Memory B cell (primary cell): ENCODE measurements around the gene PRRX2.
"Not testable (repeated sequence)": the region's sequence is repeated elsewhere in the genome, so short reads cannot be mapped to it uniquely, and the experiment has no call there.

Source experiments
- ATAC-seq: fragments of 150-1000 bp; cut with Tn5 transposase; 2 replicates; pipeline ENCODE4 v1.10.0; 2021; ENCODE audit warnings: low read depth, mild to moderate bottlenecking, moderate library complexity
- DNase-seq, 2 donors: peaks; one replicate each; pipeline ENCODE4 v3.0.0; 2022; ENCODE audit warnings: low spot score in 2 of 2
- H3K27ac Mint-ChIP-seq: one replicate; pipeline ENCODE4 v1.8.0; 2022; ENCODE audit warnings: mild to moderate bottlenecking, moderate library complexity, mixed read lengths
- H3K27me3 Mint-ChIP-seq: one replicate; pipeline ENCODE4 v1.8.0; 2022; ENCODE audit warnings: mixed read lengths
- H3K36me3 Mint-ChIP-seq: one replicate; pipeline ENCODE4 v1.8.0; 2022; ENCODE audit warnings: mild to moderate bottlenecking, mixed read lengths
- H3K4me1 Mint-ChIP-seq: one replicate; pipeline ENCODE4 v1.8.0; 2022; ENCODE audit warnings: mixed read lengths
- H3K4me3 Mint-ChIP-seq: one replicate; pipeline ENCODE4 v1.8.0; 2022; ENCODE audit warnings: mild to moderate bottlenecking, moderate library complexity, mixed read lengths
- H3K9me3 Mint-ChIP-seq: one replicate; pipeline ENCODE4 v1.8.0; 2022; ENCODE audit warnings: mixed read lengths

The PRRX2 gene

DNA sequence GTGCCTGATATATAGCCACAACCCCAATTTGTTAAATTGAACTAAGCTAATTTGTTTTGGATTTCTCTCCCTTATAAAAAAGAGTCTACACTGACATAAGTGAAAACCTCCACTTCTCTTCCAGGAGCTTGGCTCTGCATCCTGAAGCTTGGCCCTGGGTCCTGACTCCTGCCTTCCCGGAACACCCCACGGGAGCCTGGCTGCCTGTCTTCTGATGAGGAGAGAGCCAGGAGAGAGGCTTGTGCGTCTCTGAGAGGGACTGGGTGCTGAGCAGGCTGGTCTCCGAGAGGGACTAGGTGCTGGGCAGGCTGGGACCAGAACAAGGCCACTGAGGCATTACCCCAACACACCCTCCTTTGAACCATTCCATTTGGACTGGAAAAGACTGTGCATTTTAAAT is 93.9 kb downstream of the PRRX2 start:
- H3K4me3 Mint-ChIP-seq, result no peak overlapping the region
- H3K36me3 Mint-ChIP-seq, result peaks cover 3% of the 10 kb centered on the region
- no peak for ATAC-seq
- no peak for DNase-seq
- H3K27ac Mint-ChIP-seq, result no peak overlapping the region
- H3K27me3 Mint-ChIP-seq, result peaks cover 13% of the 10 kb centered on the region
- H3K4me1 Mint-ChIP-seq, result peaks cover 9% of the 10 kb centered on the region
- no peaks in the 10 kb centered on the region for H3K9me3 Mint-ChIP-seq

- Mint-ChIP-seq H3K36me3 (peaks cover 3% of the 10 kb centered on the region), H3K27me3 (peaks cover 13% of the 10 kb centered on the region), H3K27ac (no peak overlapping the region), H3K4me1 (peaks cover 9% of the 10 kb centered on the region), H3K9me3 (no peaks in the 10 kb centered on the region), H3K4me3 (no peak overlapping the region)
- ATAC-seq, result no peak
- no peak for DNase-seq
Observed at GRCh38 chr9:129759804-129760502, 94.5 kb downstream of the PRRX2 start.

DNA sequence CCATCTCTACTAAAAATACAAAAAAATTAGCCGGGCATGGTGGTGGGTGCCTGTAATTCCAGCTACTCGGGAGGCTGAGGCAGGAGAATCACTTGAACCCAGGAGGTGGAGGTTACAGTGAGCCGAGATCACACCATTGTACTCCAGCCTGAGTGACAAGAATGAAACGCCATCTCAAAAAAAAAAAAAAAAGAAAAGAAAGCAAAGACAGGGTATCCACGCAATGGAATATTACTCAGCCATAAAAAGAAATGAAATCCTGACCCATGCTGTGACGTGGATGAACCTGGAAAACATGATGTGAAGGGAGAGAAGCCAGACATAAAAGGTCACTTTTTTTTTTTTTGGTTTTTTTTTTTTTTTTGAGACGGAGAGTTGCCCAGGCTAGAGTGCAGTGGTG is 95.3 kb downstream of the PRRX2 start:
- H3K4me3 Mint-ChIP-seq, result not testable (repeated sequence)

DNA sequence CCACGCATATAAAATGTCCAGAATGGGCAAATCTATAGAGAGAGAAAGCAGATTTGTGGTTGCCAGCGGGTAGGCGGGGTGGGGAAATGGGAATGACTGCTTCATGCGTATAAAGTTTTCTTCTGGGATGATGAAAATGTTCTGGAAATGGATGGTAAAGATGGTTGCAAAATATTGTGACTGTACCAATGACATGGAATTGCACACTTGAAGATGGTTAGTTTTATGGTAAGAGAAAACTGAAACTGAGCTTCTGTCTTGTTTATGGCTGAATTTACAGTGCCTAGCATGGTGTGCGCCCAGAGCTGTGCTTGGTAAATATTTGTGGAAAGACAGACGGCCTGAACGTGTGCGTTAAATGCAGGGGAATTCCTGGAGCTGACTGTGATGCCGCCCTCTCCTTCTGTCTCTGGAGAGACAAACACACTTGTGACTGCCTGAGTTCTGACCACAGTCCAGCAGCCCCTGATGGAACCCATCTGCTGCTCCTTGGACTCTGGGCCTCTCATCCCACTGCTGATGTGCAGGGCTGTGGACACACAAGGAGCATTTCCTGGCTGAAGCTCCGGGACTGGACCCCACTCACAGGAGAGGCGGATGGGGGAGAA is 96.0 kb downstream of the PRRX2 start:
- Mint-ChIP-seq H3K4me3 (no peak overlapping the region), H3K36me3 (peaks cover 3% of the 10 kb centered on the region), H3K27me3 (peaks cover 13% of the 10 kb centered on the region), H3K27ac (no peak overlapping the region), H3K9me3 (no peaks in the 10 kb centered on the region), H3K4me1 (peaks cover 9% of the 10 kb centered on the region)
- ATAC-seq (no peak), DNase-seq (no peak)

More for the DNA sequence above, 95.3 kb downstream of the PRRX2 start:
- H3K27me3 Mint-ChIP-seq, result peaks cover 13% of the 10 kb centered on the region
- DNase-seq, ATAC-seq, H3K27ac Mint-ChIP-seq, H3K9me3 Mint-ChIP-seq, H3K36me3 Mint-ChIP-seq, H3K4me1 Mint-ChIP-seq: not testable (repeated sequence)

- Mint-ChIP-seq H3K4me3 (no peak overlapping the region), H3K27me3 (peaks cover 13% of the 10 kb centered on the region), H3K9me3 (no peaks in the 10 kb centered on the region), H3K36me3 (peaks cover 3% of the 10 kb centered on the region), H3K27ac (no peak overlapping the region), H3K4me1 (peaks cover 8% of the 10 kb centered on the region)
- no peak for DNase-seq
- ATAC-seq, result no peak
Observed at GRCh38 chr9:129761901-129762369, 96.5 kb downstream of the PRRX2 start.

DNA sequence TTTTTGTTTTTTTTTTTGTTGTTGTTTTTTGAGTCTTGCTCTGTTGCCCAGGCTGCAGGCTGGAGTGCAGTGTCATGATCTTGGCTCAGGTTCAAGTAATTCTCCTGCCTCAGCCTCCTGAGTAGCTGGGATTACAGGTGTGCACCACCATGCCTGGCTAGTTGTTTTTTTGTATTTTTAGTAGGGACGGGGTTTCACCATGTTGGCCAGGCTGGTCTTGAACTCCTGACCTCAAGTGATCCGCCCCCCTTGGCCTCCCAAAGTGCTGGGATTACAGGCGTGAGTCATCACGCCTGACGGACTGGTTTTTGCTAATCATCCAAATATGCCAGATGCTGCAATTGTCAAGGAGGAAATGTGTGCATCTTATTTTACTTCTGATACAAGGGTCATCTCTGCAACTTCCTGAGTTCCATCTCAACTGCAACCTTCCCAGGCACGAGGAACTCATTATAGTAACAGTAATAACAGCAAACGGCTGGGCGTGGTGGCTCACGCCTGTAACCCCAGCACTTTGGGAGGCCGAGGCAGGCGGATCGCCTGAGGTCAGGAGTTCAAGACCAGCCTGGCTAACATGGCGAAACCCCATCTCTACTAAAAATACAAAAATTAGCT is 97.0 kb downstream of the PRRX2 start:
- H3K4me3 Mint-ChIP-seq, H3K27ac Mint-ChIP-seq, H3K4me1 Mint-ChIP-seq, H3K36me3 Mint-ChIP-seq, H3K9me3 Mint-ChIP-seq, ATAC-seq, DNase-seq: not testable (repeated sequence)
- H3K27me3 Mint-ChIP-seq, result peaks cover 15% of the 10 kb centered on the region

DNA sequence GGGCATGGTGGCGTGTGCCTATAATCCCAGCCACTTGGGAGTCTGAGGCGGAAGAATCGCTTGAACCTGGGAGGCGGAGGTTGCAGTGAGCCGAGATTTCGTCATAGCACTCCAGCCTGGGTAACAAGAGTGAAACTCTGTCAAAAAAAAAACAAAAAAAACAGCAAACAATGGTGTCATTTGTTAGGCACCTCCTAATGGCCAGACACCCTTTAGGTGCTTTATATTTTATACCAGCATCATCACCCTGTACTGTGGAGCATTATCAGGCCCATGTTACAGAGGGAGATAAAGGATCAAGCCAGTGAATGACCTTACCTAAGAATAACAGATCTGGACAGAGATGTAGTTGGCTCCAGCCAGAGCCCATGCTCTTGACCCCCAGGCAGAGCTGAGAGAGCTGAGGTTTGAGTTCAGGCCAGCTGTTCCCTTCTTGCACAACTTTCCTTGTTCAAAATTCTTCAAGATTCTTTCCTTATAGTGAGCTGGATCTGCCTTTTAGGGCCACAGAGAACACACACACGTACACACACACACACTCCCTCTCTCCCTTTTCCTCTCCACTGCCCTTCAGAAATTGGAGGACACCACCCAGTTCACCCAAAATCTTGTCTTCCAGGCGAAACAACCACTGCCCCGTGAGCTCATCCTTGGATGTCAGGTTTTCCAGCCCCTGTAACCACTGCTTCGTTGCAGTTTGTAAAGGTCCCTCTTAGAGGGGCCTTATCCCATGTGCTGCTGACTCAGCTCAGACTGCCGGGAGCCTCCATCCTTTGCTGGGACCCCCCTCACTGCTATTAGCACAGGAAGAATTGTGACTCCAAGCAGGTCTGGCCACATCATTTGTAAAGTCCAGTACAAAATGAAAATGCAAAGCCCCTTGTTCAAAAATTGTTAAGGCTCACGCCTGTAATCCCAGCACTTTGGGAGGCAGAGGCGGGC is 97.8 kb downstream of the PRRX2 start:
- ATAC-seq (no peak), DNase-seq (no peak)
- no peak overlapping the region for H3K27ac Mint-ChIP-seq
- H3K9me3 Mint-ChIP-seq, result no peaks in the 10 kb centered on the region
- H3K36me3 Mint-ChIP-seq, result no peaks in the 10 kb centered on the region
- H3K27me3 Mint-ChIP-seq, result peaks cover 13% of the 10 kb centered on the region
- H3K4me3 Mint-ChIP-seq, result no peak overlapping the region
- H3K4me1 Mint-ChIP-seq, result no peaks in the 10 kb centered on the region

DNA sequence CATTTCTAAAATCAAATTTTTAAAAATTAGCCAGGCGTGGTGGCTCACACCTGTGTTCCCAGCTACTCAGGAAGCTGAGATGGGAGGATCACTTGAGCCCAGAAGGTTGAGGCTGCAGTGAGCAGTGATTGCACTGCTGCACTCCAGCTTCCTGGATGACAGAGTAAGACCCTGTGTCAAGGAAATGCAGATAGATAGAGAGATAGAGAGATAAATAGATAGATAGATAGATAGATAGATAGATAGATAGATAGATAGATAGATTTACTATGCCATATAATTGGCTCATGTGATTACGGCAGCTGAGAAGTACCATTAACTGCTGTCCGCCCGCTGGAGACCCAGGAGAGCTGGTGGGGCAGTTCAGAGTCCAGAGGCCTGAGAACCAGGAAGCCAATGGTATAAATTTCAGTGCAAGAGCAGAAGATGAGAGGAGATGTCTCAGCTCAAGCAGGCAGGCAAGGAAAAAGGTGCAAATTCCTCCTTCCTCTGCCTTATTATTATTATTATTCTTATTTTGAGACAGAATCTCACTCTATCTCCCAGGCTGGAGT is 100.4 kb downstream of the PRRX2 start:
- Mint-ChIP-seq H3K4me1 (no peaks in the 10 kb centered on the region), H3K36me3 (no peaks in the 10 kb centered on the region), H3K27ac (no peak overlapping the region), H3K27me3 (peaks cover 6% of the 10 kb centered on the region), H3K4me3 (no peak overlapping the region), H3K9me3 (no peaks in the 10 kb centered on the region)
- DNase-seq (no peak), ATAC-seq (no peak)

DNA sequence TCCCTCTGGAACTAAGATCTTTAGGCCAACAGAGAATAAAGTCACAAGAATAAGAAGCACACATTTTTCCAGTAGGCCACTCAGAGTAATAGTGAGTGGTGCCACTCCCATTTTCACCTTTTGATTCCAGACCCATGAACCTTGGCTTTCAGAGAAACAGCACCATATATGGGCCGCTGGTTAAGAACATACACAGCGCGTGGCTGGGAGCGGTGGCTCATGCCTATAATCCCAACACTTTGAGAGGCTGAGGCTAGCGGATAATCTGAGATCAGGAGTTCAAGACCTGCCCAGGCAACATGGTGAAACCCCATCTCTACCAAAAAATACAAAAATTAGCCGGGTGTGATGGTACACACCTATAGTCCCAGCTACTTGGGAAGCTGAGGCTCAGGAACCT is 103.0 kb downstream of the PRRX2 start:
- H3K4me3 Mint-ChIP-seq, result no peak overlapping the region
- H3K4me1 Mint-ChIP-seq, result no peaks in the 10 kb centered on the region
- no peak for ATAC-seq

GRCh38 chr9:129769669-129770068 is 104.2 kb downstream of the PRRX2 start:
- H3K9me3 Mint-ChIP-seq, result no peaks in the 10 kb centered on the region
- no peaks in the 10 kb centered on the region for H3K36me3 Mint-ChIP-seq
- ATAC-seq (no peak), DNase-seq (no peak)
- H3K4me1 Mint-ChIP-seq, result no peaks in the 10 kb centered on the region
- peaks cover 9% of the 10 kb centered on the region for H3K27me3 Mint-ChIP-seq
- no peak overlapping the region for H3K4me3 Mint-ChIP-seq
- H3K27ac Mint-ChIP-seq, result no peak overlapping the region

More for the DNA sequence above, 103.0 kb downstream of the PRRX2 start:
- no peak overlapping the region for H3K27ac Mint-ChIP-seq
- no peaks in the 10 kb centered on the region for H3K9me3 Mint-ChIP-seq
- DNase-seq, result no peak
- H3K36me3 Mint-ChIP-seq, result no peaks in the 10 kb centered on the region
- H3K27me3 Mint-ChIP-seq, result peaks cover 6% of the 10 kb centered on the region

DNA sequence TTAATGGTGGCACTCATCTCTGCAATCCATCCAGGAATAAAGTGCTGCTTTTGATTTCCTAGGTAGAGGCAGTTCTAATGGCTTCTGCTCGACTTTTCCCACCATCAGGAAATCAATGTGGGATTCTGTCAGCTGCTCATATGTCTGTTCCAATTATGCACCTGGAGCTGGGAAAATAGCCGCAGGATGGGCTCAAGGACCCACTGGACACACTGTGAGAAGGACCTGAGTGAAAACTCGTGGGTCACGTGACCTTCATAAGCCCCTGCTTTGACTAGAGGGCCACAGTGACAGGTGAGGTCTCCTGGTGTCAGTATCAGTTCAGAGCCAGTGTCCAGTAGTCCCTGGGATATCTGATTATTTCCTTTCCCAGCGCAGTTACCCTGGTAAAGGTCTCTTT is 105.3 kb downstream of the PRRX2 start:
- peaks cover 9% of the 10 kb centered on the region for H3K27me3 Mint-ChIP-seq
- H3K4me3 Mint-ChIP-seq, result no peak overlapping the region
- no peaks in the 10 kb centered on the region for H3K9me3 Mint-ChIP-seq
- DNase-seq (no peak), ATAC-seq (no peak)
- H3K4me1 Mint-ChIP-seq, result no peaks in the 10 kb centered on the region
- no peak overlapping the region for H3K27ac Mint-ChIP-seq
- no peaks in the 10 kb centered on the region for H3K36me3 Mint-ChIP-seq
